CD4-positive, alpha-beta T cell treated with Interleukin-15 for 4 hours (primary cell): Measurements from ENCODE around the gene PFAS.
"Not testable (repeated sequence)": the region's sequence is repeated elsewhere in the genome, so short reads cannot be mapped to it uniquely, and the experiment has no call there.

Source experiments
- DNase-seq: peaks from one replicate; pipeline ENCODE4 v3.0.0-alpha.2; 2020; ENCODE audit warnings: low spot score

The PFAS gene

GRCh38 chr17:8225813-8226535 lies 23.1 kb upstream of the PFAS start:
- DNase-seq: peak; percentile 55

GRCh38 chr17:8226536-8227237 lies 22.4 kb upstream of the PFAS start:
- DNase-seq: no peak

- DNase-seq: no peak
Observed at GRCh38 chr17:8227238-8227581, 21.9 kb upstream of the PFAS start.

GRCh38 chr17:8231701-8232100 lies 17.4 kb upstream of the PFAS start:
- no peak for DNase-seq

GRCh38 chr17:8234361-8235270 lies 14.5 kb upstream of the PFAS start:
- DNase-seq: no peak

- no peak for DNase-seq
Observed at GRCh38 chr17:8235676-8236075, 13.4 kb upstream of the PFAS start.

GRCh38 chr17:8237175-8237574 lies 11.9 kb upstream of the PFAS start:
- no peak for DNase-seq

- no peak for DNase-seq
Observed at GRCh38 chr17:8237886-8238285, 11.2 kb upstream of the PFAS start.

GRCh38 chr17:8243827-8244226 lies 5.3 kb upstream of the PFAS start:
- peak; percentile 31 for DNase-seq

- DNase-seq: no peak
Observed at GRCh38 chr17:8244768-8245167, 4.3 kb upstream of the PFAS start.

- no peak for DNase-seq
Observed at GRCh38 chr17:8249621-8250500, 772 bp downstream of the PFAS start.

GRCh38 chr17:8251411-8251810 lies 2.3 kb downstream of the PFAS start:
- not testable (repeated sequence) for DNase-seq

GRCh38 chr17:8253801-8254200 lies 4.7 kb downstream of the PFAS start:
- peak; percentile 4 for DNase-seq

GRCh38 chr17:8254881-8255280 lies 5.8 kb downstream of the PFAS start:
- DNase-seq: no peak

- no peak for DNase-seq
Observed at GRCh38 chr17:8255499-8255898, 6.4 kb downstream of the PFAS start.

GRCh38 chr17:8256291-8256690 lies 7.2 kb downstream of the PFAS start:
- no peak for DNase-seq

GRCh38 chr17:8256691-8257090 lies 7.6 kb downstream of the PFAS start:
- DNase-seq: no peak

GRCh38 chr17:8257801-8258200 lies 8.7 kb downstream of the PFAS start:
- DNase-seq: no peak

- DNase-seq: no peak
Observed at GRCh38 chr17:8264320-8264719, 15.2 kb downstream of the PFAS start.

GRCh38 chr17:8264836-8265542 lies 15.9 kb downstream of the PFAS start:
- DNase-seq: no peak
